Motor neuron (in vitro differentiated cells): Measurements from ENCODE around the gene DLG2. TPM values are rescaled to one million over a fixed set of nuclear protein-coding genes. Genes with fewer than 3 reads are reported as not detected.

Experiments used
- ATAC-seq, 8 experiments: fragments of 200-7000 bp; cut with Tn5 transposase; replicated peaks in 6 of 8; 2 replicates each; pipeline ENCODE4 v1.8.0; 2021; ENCODE audit warnings: mild to moderate bottlenecking in 8 of 8, moderate library complexity in 8 of 8
- H3K27ac ChIP-seq, 2 donors: fragments of 250-450 bp; sonication (Bioruptor Pico); 2 replicates each; pipeline ENCODE4 v1.9.0; 2021; ENCODE audit warnings: antibody characterized with exemption in 2 of 2, mild to moderate bottlenecking in 2 of 2, moderate library complexity in 1 of 2
- H3K4me1 ChIP-seq, 2 donors: fragments of 250-450 bp; sonication (Bioruptor Pico); replicated peaks in 1 of 2; 2 replicates each; pipeline ENCODE4 v1.6.1; 2021; ENCODE audit warnings: antibody characterized with exemption in 2 of 2, mild to moderate bottlenecking in 2 of 2, moderate library complexity in 1 of 2
- H3K4me3 ChIP-seq, 5 donors: fragments of 250-450 bp; sonication (Bioruptor Pico); 2 replicates each; pipeline ENCODE4 v1.9.0; 2021; ENCODE audit warnings: antibody characterized with exemption in 5 of 5, mild to moderate bottlenecking in 5 of 5, moderate library complexity in 4 of 5
- WGBS, 10 experiments: fragments of 450-650 bp; shearing (Covaris generic); methylation state at CpG; one replicate each; pipeline ENCODE4 v1.0.0; 2022; 5-methylcytosine and 5-hydroxymethylcytosine counted together
- in situ Hi-C, 9 experiments: fragments of 400-800 bp; cut with MboI; loops; one replicate each; pipeline ENCODE4 v1.15.0; 2021; ENCODE audit warnings: low sequenced_read_pairs in 9 of 9, low pct_unique_long_range_greater_than_20kb in 2 of 9; ENCODE audit not compliant: unreplicated experiment in 9 of 9
- total RNA-seq, 8 experiments: library from RNA; unstranded; fragments of 300-600 nt; gene quantifications; 2 replicates each; pipeline versions ENCODE4 v1.2.3 to v1.2.4, GENCODE V29; 2022

Gene DLG2
- total RNA-seq, 8 experiments from 2014 or later, result 1.3 to 17.5 (median 6.5) TPM

DNA sequence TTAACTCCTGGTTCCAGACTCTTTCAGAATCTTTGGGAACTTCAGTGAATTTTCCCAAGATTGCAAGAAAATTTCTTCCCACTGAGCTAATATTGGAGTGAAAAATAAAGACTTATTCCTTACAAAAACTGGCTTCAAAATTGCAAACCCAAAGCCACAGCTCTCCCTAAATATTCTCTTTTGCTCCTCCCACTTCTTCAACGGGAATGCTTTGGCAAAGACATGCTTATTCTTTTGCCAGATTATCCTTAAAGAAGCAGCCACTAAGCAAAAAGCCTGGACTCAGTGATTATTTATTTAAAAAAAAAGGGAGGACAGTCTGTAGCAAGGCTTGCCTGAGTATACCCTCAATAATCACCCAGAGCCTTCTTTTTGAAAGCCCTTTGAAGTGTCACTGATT lies 1438.6 kb downstream of the DLG2 start:
- no peak overlapping the region for H3K27ac ChIP-seq
- H3K4me3 ChIP-seq, result no peak overlapping the region
- in situ Hi-C loops, result no loop called here
- 0 to 60% (median 6%) methylated on average over 1 of the region's 1 CpG; no CpG with 5 or more reads in 4 of the 10 experiments for WGBS, 10 experiments
- no peaks in the 10 kb centered on the region for H3K4me1 ChIP-seq
- ATAC-seq, result no peak

DNA sequence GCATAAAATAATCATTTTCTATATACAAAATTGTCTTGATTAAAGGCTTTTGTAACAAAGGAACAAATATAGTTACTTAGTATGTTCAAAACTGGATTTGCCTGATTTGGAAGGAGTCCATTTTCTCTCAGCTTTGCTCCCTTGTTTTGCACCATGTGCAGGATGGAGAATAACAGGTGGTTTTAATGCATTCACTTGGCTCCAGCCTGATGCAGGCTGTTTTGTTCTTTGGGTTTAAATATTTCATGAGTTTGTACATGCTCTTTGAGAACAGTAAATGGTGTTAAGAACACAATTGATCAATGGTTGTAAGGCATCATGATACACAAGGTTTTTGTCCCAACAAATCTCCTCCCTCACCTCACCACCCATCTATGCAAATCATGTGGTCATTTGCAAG lies 1454.1 kb downstream of the DLG2 start:
- H3K4me1 ChIP-seq, result no peaks in the 10 kb centered on the region
- no peak for ATAC-seq
- H3K27ac ChIP-seq, result no peak overlapping the region
- H3K4me3 ChIP-seq, result no peak overlapping the region
- in situ Hi-C loops, result no loop called here

DNA sequence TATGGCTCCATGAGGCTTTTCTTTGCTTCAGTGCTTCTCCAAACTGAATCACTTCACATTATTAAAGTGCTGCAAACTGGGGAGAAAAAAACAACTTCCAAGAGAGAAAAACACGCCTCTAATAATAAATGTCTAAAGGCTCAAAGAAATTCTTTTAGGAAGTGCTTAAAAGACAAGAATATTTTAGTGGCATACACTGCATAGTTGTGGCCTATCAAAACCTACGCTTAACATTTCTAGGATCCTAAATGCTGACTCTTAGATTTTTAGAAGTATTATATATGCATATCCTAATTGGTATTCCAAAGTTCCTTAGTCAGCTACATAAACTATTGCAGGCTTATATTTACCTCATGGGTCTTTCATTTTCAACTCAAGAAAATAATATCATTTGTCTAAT lies 1462.0 kb downstream of the DLG2 start:
- H3K4me3 ChIP-seq, result no peak overlapping the region
- H3K4me1 ChIP-seq, result peaks cover 0 to 14% of the 10 kb centered on the region in 2 donors
- H3K27ac ChIP-seq, result no peak overlapping the region
- in situ Hi-C loops, result no loop called here
- 25 to 100% (median 80%) methylated on average over 1 to 2 of the region's 2 CpGs for WGBS, 10 experiments
- ATAC-seq, result peak in 1 of 8 experiments; percentile 24

DNA sequence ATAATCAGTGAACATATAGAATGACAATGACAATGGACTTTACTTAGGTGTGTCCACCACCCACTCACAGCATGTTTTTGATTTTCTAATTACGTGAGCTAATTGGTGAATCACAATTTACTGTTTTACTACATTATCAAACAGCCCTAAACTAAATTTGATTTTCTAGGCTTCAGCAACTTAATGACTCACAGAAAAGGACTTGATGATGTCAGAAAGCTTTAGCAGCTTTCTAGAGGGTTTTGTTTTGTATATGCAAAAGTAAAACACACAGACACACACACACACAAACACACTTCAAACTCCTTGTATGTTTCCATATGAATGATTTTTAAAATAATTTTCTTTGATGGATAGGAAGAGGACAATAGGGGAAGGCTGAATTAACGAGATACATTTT lies 1462.4 kb downstream of the DLG2 start:
- H3K4me1 ChIP-seq, result peaks cover 0 to 14% of the 10 kb centered on the region in 2 donors
- H3K27ac ChIP-seq, result no peak overlapping the region
- in situ Hi-C loops, result no loop called here
- peak in 1 of 8 experiments; percentile 49 for ATAC-seq
- 0 to 69% (median 52%) methylated on average over 1 to 2 of the region's 2 CpGs; no CpG with 5 or more reads in 2 of the 10 experiments for WGBS, 10 experiments
- no peak overlapping the region for H3K4me3 ChIP-seq

GRCh38 chr11:84163116-84163515 lies 1464.0 kb downstream of the DLG2 start:
- in situ Hi-C loops, result no loop called here
- ATAC-seq, result no peak
- peaks cover 0 to 14% of the 10 kb centered on the region in 2 donors for H3K4me1 ChIP-seq
- no peak overlapping the region for H3K4me3 ChIP-seq
- H3K27ac ChIP-seq, result no peak overlapping the region

DNA sequence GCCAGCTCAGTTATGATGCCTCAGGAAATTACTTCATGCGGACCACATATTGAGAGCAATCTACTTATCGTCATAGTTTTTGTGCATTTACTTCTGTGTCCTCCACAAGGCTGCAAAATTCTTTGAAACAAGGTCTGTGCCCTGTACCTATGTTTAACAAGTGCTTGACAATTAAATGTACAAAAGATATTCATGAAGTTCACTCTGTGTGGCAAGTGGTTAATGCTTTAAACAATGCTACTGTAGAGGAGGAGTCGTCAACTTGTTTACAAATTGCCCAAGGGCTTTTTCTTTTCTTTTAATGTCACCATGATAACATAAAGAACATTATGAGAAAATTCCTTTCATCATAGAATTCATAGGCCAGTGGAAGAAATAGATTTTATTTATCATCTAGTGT lies 1469.5 kb downstream of the DLG2 start:
- in situ Hi-C loops, result no loop called here
- WGBS, 10 experiments, result 10 to 100% (median 80%) methylated on average over 1 to 3 of the region's 3 CpGs; no CpG with 5 or more reads in 1 of the 10 experiments
- no peak overlapping the region for H3K27ac ChIP-seq
- H3K4me3 ChIP-seq, result no peak overlapping the region
- no peak for ATAC-seq
- no peaks in the 10 kb centered on the region for H3K4me1 ChIP-seq

GRCh38 chr11:84146826-84147225 lies 1480.3 kb downstream of the DLG2 start:
- Histone ChIP-seq H3K27ac (no peak overlapping the region), H3K4me1 (peaks cover 0 to 14% of the 10 kb centered on the region in 2 donors), H3K4me3 (no peak overlapping the region)
- ATAC-seq, result peak in 2 of 8 experiments; percentile 11 to 43
- WGBS, 10 experiments, result 0 to 100% (median 81%) methylated on average over 1 to 2 of the region's 2 CpGs; no CpG with 5 or more reads in 1 of the 10 experiments
- in situ Hi-C loops, result no loop called here

GRCh38 chr11:84145616-84146185 lies 1481.4 kb downstream of the DLG2 start:
- peak in 5 of 8 experiments; percentile 62 to 88 (median 80) for ATAC-seq
- Histone ChIP-seq H3K27ac (no peak overlapping the region), H3K4me3 (no peak overlapping the region), H3K4me1 (peaks cover 0 to 14% of the 10 kb centered on the region in 2 donors)
- WGBS, 10 experiments, result 0 to 68% (median 38%) methylated on average over 1 to 4 of the region's 4 CpGs; no CpG with 5 or more reads in 1 of the 10 experiments
- in situ Hi-C loops, result no loop called here

GRCh38 chr11:84144531-84144930 lies 1482.6 kb downstream of the DLG2 start:
- Histone ChIP-seq H3K4me3 (no peak overlapping the region), H3K27ac (no peak overlapping the region), H3K4me1 (peaks cover 0 to 14% of the 10 kb centered on the region in 2 donors)
- in situ Hi-C loops, result no loop called here
- ATAC-seq, result no peak

GRCh38 chr11:84142411-84142810 lies 1484.7 kb downstream of the DLG2 start:
- Histone ChIP-seq H3K27ac (no peak overlapping the region), H3K4me1 (peaks cover 0 to 14% of the 10 kb centered on the region in 2 donors), H3K4me3 (no peak overlapping the region)
- no peak for ATAC-seq
- in situ Hi-C loops, result no loop called here
- WGBS, 10 experiments, result 15 to 93% (median 61%) methylated on average over 1 to 3 of the region's 3 CpGs; no CpG with 5 or more reads in 1 of the 10 experiments

GRCh38 chr11:84140386-84141169 lies 1486.6 kb downstream of the DLG2 start:
- no peak overlapping the region for H3K27ac ChIP-seq
- peak in 3 of 8 experiments; percentile 62 to 88 (median 80) for ATAC-seq
- H3K4me3 ChIP-seq, result no peak overlapping the region
- 0 to 100% (median 71%) methylated on average over 1 to 4 of the region's 4 CpGs; no CpG with 5 or more reads in 1 of the 10 experiments for WGBS, 10 experiments
- in situ Hi-C loops, result no loop called here
- H3K4me1 ChIP-seq, result peaks cover 0 to 9% of the 10 kb centered on the region in 2 donors

DNA sequence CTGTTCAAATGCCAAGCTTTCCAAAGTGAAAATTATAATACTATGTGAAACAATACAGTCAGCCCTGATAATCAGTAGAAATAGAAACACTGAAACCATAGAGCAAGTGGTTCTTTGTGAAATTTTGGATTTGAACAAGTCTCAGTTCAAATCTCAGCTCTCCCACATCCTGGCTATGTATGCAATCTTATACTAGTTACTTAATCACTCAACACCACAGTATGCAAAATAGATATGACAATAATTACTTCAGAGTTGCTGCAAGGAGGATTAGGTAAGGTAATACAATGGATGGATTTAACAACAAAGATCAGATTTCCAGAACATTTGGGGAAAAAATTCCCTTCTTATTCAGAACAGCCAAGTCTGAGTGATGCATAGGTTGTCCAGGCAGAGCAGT lies 1489.2 kb downstream of the DLG2 start:
- Histone ChIP-seq H3K4me1 (peaks cover 0 to 4% of the 10 kb centered on the region in 2 donors), H3K27ac (no peak overlapping the region), H3K4me3 (no peak overlapping the region)
- in situ Hi-C loops, result no loop called here
- ATAC-seq, result no peak

- ATAC-seq, result peak in 2 of 8 experiments; percentile 11 to 58
Measured at GRCh38 chr11:84137505-84137904, 1489.6 kb downstream of the DLG2 start.

GRCh38 chr11:84136926-84137325 lies 1490.2 kb downstream of the DLG2 start:
- Histone ChIP-seq H3K4me1 (no peaks in the 10 kb centered on the region), H3K27ac (no peak overlapping the region), H3K4me3 (no peak overlapping the region)
- ATAC-seq, result no peak
- in situ Hi-C loops, result no loop called here

More at GRCh38 chr11:84137505-84137904, 1489.6 kb downstream of the DLG2 start:
- Histone ChIP-seq H3K27ac (no peak overlapping the region), H3K4me1 (peaks cover 0 to 3% of the 10 kb centered on the region in 2 donors), H3K4me3 (no peak overlapping the region)
- in situ Hi-C loops, result no loop called here
